Measurements from ENCODE around the gene CYP4Z1. TPM values are rescaled to one million over a fixed set of nuclear protein-coding genes. Genes with fewer than 3 reads are reported as not detected.
"Not testable (repeated sequence)": the region's sequence is repeated elsewhere in the genome, so short reads cannot be mapped to it uniquely, and the experiment has no call there.

CYP4Z1 gene
- not detected in 2 replicates for total RNA-seq (2014; rRNA removed; shearing (Covaris generic))

GRCh38 chr1:47067097-47067594 lies at the start of gene CYP4Z1:
TSS of gene CYP4Z1 (plus strand) at chr1:47067231. CDS start at chr1:47067491, 260 bp downstream.
- no peak for DNase-seq (ENCODE audit: low read depth)

GRCh38 chr1:47021070-47021469 lies 46.0 kb upstream of the CYP4Z1 start:
- no peak for DNase-seq (ENCODE audit: low read depth)

GRCh38 chr1:47023268-47024140 lies 43.5 kb upstream of the CYP4Z1 start, which contains the start of gene CYP4X1:
TSS of gene CYP4X1 (plus strand) at chr1:47023669. CDS start at chr1:47023818, 149 bp downstream.
- no peak for DNase-seq (ENCODE audit: low read depth)

- DNase-seq (ENCODE audit: low read depth): no peak
These were observed 42.8 kb upstream of the CYP4Z1 start for GRCh38 chr1:47024141-47024801.

- no peak for DNase-seq (ENCODE audit: low read depth)
These were observed 36.7 kb upstream of the CYP4Z1 start for GRCh38 chr1:47030170-47030805.

- peak; percentile 62 for DNase-seq (ENCODE audit: low read depth)
These were observed 36.0 kb upstream of the CYP4Z1 start for GRCh38 chr1:47031059-47031458.

GRCh38 chr1:47031585-47031984 lies 35.4 kb upstream of the CYP4Z1 start:
- peak; percentile 34 for DNase-seq (ENCODE audit: low read depth)

GRCh38 chr1:47036764-47037163 lies 30.3 kb upstream of the CYP4Z1 start:
- DNase-seq (ENCODE audit: low read depth): no peak

GRCh38 chr1:47059376-47059775 lies 7.7 kb upstream of the CYP4Z1 start:
- no peak for DNase-seq (ENCODE audit: low read depth)

- DNase-seq (ENCODE audit: low read depth): not testable (repeated sequence)
These were observed 2.0 kb downstream of the CYP4Z1 start for GRCh38 chr1:47069080-47069479.

- DNase-seq (ENCODE audit: low read depth): not testable (repeated sequence)
These were observed 2.5 kb downstream of the CYP4Z1 start for GRCh38 chr1:47069509-47069908.

GRCh38 chr1:47089356-47089755 lies 22.3 kb downstream of the CYP4Z1 start:
- peak; percentile 29 for DNase-seq (ENCODE audit: low read depth)

GRCh38 chr1:47091476-47091875 lies 24.4 kb downstream of the CYP4Z1 start:
- DNase-seq (ENCODE audit: low read depth): not testable (repeated sequence)

GRCh38 chr1:47104816-47105215 lies 37.8 kb downstream of the CYP4Z1 start:
- DNase-seq (ENCODE audit: low read depth): peak; percentile 59

- no peak for DNase-seq (ENCODE audit: low read depth)
These were observed 39.8 kb downstream of the CYP4Z1 start for GRCh38 chr1:47106792-47107191.

- DNase-seq (ENCODE audit: low read depth): peak; percentile 86
These were observed 41.0 kb downstream of the CYP4Z1 start for GRCh38 chr1:47107851-47108574.

- peak; percentile 11 for DNase-seq (ENCODE audit: low read depth)
These were observed 42.5 kb downstream of the CYP4Z1 start for GRCh38 chr1:47109482-47109881.

GRCh38 chr1:47113178-47113577 lies 46.1 kb downstream of the CYP4Z1 start:
- DNase-seq (ENCODE audit: low read depth): no peak

- DNase-seq (ENCODE audit: low read depth): not testable (repeated sequence)
These were observed 54.0 kb downstream of the CYP4Z1 start for GRCh38 chr1:47121039-47121438.

GRCh38 chr1:47124834-47125233 lies 57.8 kb downstream of the CYP4Z1 start:
- DNase-seq (ENCODE audit: low read depth): not testable (repeated sequence)

GRCh38 chr1:47126997-47127396 lies 60.0 kb downstream of the CYP4Z1 start:
- not testable (repeated sequence) for DNase-seq (ENCODE audit: low read depth)

Measured in RPMI7951 (cell line).